Subcutaneous adipose tissue (tissue), 4 donors: ENCODE data around the gene ANTXRL. TPM values are rescaled to one million over a fixed set of nuclear protein-coding genes. Genes with fewer than 3 reads are reported as not detected.

ENCODE experiments used
- total RNA-seq, 4 donors: library from RNA; depleted of rRNA; stranded (reverse); fragments of >200 nt; gene quantifications; one replicate each; pipeline ENCODE4 v1.1.0, GENCODE V29; 2016
- TF ChIP-seq, protein P1 (sequence below): fragments of 450-650 bp; IDR thresholded peaks from one replicate; pipeline ENCODE4 v1.5.1; 2016; ENCODE audit warnings: low read depth, mild to moderate bottlenecking, control low read depth, antibody characterized with exemption, moderate library complexity

Gene ANTXRL
- total RNA-seq, 4 donors from 2014 or later = not detected

DNA sequence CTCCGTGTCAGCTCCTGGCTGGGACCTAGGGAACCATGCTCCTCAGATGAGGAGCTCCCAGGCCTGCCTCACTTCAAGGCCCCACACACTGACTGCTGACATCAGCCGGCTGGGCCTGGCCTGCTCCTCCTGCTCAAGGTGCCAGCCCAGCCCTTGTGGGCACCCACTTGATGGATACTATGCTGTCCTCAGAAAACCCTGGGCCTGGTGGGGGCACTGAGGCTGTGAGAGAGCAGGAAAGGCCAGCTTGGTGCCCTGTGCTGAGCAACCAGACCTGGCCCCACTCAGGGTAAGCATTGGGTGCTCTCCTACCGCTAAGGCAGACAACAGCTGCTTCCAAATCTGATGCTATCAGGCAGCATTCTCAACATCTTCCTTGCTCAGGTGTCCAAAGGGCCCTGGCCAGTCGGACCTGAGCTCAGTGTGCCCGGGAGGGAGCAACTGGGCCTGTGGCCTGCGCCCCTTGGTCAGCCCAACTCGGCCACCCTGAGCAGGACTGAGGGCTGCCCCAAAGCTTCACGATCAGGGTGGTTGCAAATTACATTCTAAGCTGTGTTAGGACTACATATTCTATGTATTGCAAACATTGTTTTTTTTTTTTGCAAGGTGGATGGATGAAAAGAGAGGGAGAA, 21.9 kb upstream of the ANTXRL start:
- TF ChIP-seq, protein P1, sequence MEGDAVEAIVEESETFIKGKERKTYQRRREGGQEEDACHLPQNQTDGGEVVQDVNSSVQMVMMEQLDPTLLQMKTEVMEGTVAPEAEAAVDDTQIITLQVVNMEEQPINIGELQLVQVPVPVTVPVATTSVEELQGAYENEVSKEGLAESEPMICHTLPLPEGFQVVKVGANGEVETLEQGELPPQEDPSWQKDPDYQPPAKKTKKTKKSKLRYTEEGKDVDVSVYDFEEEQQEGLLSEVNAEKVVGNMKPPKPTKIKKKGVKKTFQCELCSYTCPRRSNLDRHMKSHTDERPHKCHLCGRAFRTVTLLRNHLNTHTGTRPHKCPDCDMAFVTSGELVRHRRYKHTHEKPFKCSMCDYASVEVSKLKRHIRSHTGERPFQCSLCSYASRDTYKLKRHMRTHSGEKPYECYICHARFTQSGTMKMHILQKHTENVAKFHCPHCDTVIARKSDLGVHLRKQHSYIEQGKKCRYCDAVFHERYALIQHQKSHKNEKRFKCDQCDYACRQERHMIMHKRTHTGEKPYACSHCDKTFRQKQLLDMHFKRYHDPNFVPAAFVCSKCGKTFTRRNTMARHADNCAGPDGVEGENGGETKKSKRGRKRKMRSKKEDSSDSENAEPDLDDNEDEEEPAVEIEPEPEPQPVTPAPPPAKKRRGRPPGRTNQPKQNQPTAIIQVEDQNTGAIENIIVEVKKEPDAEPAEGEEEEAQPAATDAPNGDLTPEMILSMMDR = no peak

DNA sequence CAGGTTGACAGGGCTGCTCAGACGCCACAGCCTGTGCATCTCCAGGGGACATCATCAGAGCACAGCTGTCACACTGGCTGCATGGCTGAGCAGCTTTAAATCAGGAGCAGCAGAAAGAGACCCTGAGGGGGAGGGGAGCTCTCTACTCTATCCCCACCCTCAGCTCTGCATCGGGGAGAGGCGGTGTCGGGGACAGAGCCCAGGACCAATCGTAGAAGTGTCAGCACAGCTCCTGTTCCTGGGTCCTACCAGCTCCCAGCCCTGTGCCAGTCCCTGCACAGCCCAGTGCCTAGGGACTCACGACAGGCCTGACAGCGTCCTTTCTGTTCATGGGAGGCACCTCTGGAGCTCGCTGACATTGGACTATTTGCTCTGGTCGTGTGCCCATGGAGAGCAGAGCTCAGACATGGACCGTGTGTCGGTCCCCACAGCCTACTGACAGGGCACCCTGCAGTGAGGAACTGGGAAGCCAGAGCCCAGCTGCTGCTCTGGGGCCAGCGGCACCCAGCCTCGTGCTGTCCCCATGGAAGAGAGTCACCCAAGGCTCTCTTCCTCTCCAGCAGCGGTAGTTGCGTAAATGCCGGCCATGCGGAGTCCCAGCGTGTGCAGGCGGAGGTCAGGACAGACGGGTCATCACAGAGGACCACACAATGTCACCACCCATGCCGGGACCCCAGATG, 20.4 kb upstream of the ANTXRL start:
- TF ChIP-seq, protein P1 = no peak

DNA sequence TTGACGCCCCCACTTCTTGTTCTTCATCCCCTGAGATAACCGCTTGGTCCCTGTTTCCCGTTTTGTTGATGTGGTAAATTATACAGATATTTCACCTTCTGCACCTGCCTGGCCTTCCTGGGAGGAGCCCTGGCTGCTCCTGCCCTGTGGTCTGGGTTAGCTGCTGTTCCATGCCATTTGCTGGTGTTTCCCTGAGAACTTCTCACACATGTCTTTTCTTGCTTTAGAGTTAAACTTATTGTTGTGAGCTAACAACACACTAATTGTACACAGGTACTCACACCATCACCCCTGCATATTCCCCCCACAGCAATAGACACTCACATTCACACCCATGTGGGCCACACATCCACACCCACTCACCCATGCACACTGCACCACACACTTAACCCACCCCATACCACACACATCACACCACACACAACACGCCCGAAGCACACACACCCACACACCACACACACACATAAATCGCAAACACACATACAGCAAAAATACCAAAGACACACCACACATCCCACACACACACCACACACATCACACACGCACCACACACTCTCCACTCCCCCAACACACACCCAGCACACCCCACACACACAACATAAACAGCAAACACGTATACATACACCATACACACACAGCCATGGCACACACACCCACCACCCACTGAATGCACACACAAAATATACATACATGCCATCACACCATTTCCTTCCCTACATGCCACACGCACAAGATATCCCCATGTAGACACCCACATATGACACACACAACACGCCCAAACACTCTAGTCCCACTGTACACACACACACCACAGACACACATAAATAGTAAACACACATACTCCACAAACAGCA, 19.4 kb upstream of the ANTXRL start:
- TF ChIP-seq, protein P1 = no peak

DNA sequence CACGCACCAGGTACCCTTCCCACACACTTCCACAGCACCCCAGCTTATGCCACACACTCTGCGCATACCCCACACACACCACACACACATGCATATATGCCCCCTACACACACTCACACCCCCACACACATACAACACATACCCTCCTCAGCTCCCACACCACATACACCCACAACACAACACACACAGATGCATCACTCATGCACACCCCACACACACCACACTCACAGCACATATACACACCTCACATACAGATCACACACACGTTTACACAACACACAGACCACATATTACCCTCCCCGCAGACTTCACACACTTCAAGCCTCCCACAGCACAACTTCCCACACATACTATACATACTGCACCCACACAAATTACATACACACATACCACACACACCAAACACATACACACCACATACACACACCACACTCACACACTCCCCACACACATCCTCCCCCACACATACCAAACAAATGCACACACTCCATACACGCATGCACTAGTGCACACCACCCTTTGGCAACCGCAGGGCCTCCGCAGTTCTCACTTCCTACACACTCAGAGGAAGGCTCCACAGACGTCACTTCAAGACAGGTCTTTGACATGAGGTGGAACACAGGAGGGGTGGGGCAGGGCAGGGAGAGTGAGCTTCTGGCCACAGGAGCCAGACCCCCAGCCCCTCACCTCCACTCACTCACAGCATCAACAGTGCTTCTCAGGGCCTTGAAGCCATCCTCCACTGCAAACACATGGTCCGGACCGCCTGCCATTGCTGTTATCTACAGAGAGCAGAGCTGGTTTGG, 18.5 kb upstream of the ANTXRL start:
- TF ChIP-seq, protein P1 = no peak

DNA sequence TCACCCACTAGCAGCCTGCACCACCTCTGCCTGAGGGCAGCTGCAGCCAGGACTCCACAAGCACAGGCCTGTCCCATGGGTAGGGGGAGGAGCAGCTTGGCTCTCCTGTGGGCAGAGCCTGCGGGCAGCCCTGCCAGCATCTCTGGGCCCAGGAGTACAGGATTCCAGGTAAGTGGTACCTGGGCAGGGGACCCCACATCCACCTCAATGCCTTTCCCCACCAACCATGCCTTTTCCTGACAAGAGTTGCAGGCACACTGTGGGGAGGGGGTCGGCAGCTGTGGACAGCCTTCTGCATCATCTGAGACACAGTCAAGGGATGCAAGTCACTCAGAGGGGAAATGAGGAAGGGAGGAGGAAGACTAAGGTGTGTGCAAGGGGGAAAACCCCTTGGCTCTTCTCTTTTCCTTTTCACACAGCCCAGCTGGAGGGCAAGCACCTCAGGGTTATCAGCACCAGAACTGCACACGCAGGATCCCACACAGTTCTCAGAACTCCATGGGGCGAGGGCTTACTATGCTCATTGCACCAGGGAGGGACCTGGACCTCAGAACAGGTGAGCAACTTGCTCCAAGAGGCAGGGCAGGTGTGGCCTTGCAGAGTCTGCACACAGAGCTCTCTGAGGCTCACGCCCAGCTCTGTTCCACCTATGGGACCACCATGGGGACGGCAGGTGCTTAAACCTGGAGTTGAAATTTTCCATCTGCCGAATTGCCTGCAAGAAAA, 16.5 kb upstream of the ANTXRL start:
- TF ChIP-seq, protein P1 = no peak

DNA sequence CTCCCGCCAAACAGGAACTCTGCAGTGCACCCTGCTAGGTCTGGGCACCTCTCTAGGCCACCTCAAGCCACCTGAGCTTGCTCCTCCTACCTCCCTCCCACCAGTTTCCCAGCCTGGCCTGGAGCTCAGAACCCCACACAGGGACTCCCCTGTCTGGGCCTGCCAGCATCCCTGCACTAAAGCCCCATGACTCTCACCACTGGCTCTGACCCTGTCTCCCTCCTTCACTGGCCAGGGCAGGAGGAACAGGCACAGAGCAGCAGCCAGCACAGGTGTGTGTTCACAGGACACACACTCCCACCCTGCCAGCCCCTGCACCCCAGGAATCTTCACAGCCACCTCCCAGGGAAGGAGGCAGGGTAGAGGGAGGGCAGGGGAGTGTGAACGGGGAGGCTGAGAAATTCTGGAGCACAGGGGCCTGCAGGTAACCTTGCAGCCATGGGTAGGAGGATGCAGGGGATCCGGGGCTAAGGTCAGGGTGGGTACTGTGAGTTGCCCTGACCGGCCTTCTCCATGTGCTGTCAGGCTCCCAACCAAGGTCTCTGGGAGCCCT, 13.9 kb upstream of the ANTXRL start:
- TF ChIP-seq, protein P1 = no peak
